Rectal smooth muscle tissue (tissue), 1 donor: ENCODE data around the gene PICK1.
A peak's percentile ranks its signal among the peaks of the same experiment; 100 is the strongest.
"Not testable (repeated sequence)": the region's sequence is repeated elsewhere in the genome, so short reads cannot be mapped to it uniquely, and the experiment has no call there.

ENCODE experiments used
- H3K27ac ChIP-seq: one replicate; pipeline ENCODE4 v1.7.0; 2013; ENCODE audit warnings: low read depth, low read length, inconsistent platforms
- H3K27me3 ChIP-seq: one replicate; pipeline ENCODE4 v1.7.0; 2013; ENCODE audit warnings: low read length; ENCODE audit not compliant: control insufficient read depth, insufficient read depth
- H3K36me3 ChIP-seq: one replicate; pipeline ENCODE4 v1.7.0; 2013; ENCODE audit warnings: low read length; ENCODE audit not compliant: control insufficient read depth, insufficient read depth
- H3K4me1 ChIP-seq: one replicate; pipeline ENCODE4 v1.7.0; 2013; ENCODE audit warnings: low read length; ENCODE audit not compliant: control insufficient read depth, insufficient read depth
- H3K4me3 ChIP-seq: one replicate; pipeline ENCODE4 v1.7.0; 2013; ENCODE audit warnings: low read length
- H3K9ac ChIP-seq: one replicate; pipeline ENCODE4 v1.7.0; 2013; ENCODE audit warnings: low read length

The PICK1 gene

GRCh38 chr22:38034278-38034882, 22.8 kb upstream of the PICK1 start:
- peaks cover 16% of the 10 kb centered on the region for H3K4me1 ChIP-seq
- no peaks in the 10 kb centered on the region for H3K36me3 ChIP-seq
- no peaks in the 10 kb centered on the region for H3K27me3 ChIP-seq
- no peak overlapping the region for H3K9ac ChIP-seq
- peak overlapping the region; percentile 67 for H3K27ac ChIP-seq
- H3K4me3 ChIP-seq = peak overlapping the region; percentile 19

- H3K9ac ChIP-seq = no peak overlapping the region
- H3K4me1 ChIP-seq = peaks cover 16% of the 10 kb centered on the region
- H3K4me3 ChIP-seq = no peak overlapping the region
- H3K27me3 ChIP-seq = no peaks in the 10 kb centered on the region
- no peaks in the 10 kb centered on the region for H3K36me3 ChIP-seq
- H3K27ac ChIP-seq = peak overlapping the region; percentile 67
These were observed 22.2 kb upstream of the PICK1 start for GRCh38 chr22:38034884-38035529.

- no peak overlapping the region for H3K9ac ChIP-seq
- H3K4me1 ChIP-seq = peaks cover 16% of the 10 kb centered on the region
- no peak overlapping the region for H3K4me3 ChIP-seq
- H3K27ac ChIP-seq = no peak overlapping the region
- H3K36me3 ChIP-seq = no peaks in the 10 kb centered on the region
- no peaks in the 10 kb centered on the region for H3K27me3 ChIP-seq
These were observed 21.7 kb upstream of the PICK1 start for GRCh38 chr22:38035530-38035885.

- Histone ChIP-seq H3K27me3 (no peaks in the 10 kb centered on the region), H3K4me1 (peaks cover 16% of the 10 kb centered on the region), H3K36me3 (no peaks in the 10 kb centered on the region), H3K27ac (peak overlapping the region; percentile 46), H3K9ac (no peak overlapping the region), H3K4me3 (no peak overlapping the region)
These were observed 20.7 kb upstream of the PICK1 start for GRCh38 chr22:38036392-38037062.

DNA sequence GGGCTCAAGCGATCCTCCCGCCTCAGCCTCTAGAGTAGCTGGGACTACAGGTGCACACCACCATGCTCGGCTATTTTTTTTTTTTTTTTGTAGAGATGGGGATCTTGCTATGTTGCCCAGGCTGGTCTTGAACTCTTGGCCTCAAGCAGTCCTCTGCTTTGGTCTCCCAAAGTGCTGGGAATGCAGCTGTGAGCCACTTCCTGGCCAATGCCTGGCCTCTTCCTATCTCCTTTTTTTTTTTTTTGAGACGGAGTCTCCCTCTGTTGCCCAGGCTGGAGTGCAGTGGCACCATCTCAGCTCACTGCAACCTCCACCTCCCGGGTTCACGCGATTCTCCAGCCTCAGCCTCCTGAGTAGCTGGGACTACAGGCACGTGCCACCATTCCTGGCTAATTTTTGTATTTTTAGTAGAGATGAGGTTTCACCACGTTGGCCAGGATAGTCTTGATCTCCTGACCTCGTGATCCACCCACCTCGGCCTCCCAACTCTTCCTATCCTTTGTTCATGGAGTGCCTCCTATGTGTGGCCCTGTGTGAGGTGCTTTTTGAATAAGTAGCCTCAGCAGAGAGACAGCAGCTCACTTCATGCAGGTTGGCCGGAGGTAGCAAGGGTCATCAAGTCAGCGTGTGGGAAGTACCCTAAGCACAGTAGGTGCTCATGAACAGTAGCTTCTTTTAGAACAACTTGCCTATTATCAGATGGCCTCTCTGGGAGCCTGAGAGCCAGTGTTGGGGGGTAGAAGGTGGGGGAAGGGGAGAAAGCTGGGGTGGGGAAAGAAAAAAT, 19.6 kb upstream of the PICK1 start:
- H3K36me3 ChIP-seq, H3K27ac ChIP-seq, H3K9ac ChIP-seq, H3K27me3 ChIP-seq, H3K4me3 ChIP-seq: not testable (repeated sequence)
- H3K4me1 ChIP-seq = peaks cover 16% of the 10 kb centered on the region

GRCh38 chr22:38038426-38038825, 18.8 kb upstream of the PICK1 start:
- H3K27me3 ChIP-seq = no peaks in the 10 kb centered on the region
- no peak overlapping the region for H3K9ac ChIP-seq
- no peak overlapping the region for H3K4me3 ChIP-seq
- H3K4me1 ChIP-seq = peaks cover 14% of the 10 kb centered on the region
- H3K36me3 ChIP-seq = no peaks in the 10 kb centered on the region
- peak overlapping the region; percentile 6 for H3K27ac ChIP-seq

- H3K9ac ChIP-seq = no peak overlapping the region
- H3K27me3 ChIP-seq = no peaks in the 10 kb centered on the region
- H3K4me1 ChIP-seq = peaks cover 9% of the 10 kb centered on the region
- no peaks in the 10 kb centered on the region for H3K36me3 ChIP-seq
- peak overlapping the region; percentile 64 for H3K27ac ChIP-seq
- H3K4me3 ChIP-seq = no peak overlapping the region
These were observed 18.1 kb upstream of the PICK1 start for GRCh38 chr22:38038890-38039812.

- no peaks in the 10 kb centered on the region for H3K36me3 ChIP-seq
- H3K27ac ChIP-seq = no peak overlapping the region
- no peak overlapping the region for H3K9ac ChIP-seq
- no peaks in the 10 kb centered on the region for H3K27me3 ChIP-seq
- H3K4me3 ChIP-seq = no peak overlapping the region
- no peaks in the 10 kb centered on the region for H3K4me1 ChIP-seq
These were observed 16.0 kb upstream of the PICK1 start for GRCh38 chr22:38040953-38041759.

DNA sequence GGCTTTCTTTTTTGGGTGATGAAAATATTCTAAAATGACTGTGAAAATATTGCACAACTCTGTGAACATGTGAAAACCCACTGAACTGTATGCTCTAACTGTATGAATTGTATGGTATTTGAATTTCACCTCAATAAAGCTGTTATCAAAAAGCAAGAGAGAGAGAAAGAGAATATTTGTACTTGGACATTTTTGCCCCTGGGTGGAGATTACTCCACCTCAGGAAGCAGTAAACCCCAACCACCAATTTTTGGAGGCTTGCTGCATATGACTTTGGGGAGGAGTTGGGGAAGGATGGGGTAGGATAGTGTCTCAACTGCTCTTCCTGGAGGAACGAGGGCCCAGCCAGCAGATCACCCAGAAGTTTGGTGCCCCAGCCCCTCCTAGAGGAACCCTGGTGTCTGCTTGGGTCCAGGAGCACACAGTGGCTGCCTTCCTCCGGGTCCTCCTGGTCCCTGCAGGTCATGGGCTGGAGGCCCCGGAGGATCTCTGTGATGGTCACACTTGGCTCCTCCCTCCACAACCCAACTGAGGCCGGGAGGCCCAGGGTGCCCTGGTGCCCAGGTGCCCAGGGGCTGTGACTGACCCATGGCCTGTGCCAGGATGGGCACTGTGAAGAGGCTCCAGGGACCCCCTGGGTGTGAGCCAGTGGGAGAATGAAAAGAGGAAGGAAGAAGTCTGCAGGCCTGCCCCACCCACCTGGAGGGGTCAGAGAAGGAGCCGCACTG, 15.3 kb upstream of the PICK1 start:
- H3K27me3 ChIP-seq = no peaks in the 10 kb centered on the region
- no peaks in the 10 kb centered on the region for H3K4me1 ChIP-seq
- H3K9ac ChIP-seq = no peak overlapping the region
- no peaks in the 10 kb centered on the region for H3K36me3 ChIP-seq
- no peak overlapping the region for H3K27ac ChIP-seq
- H3K4me3 ChIP-seq = no peak overlapping the region

GRCh38 chr22:38042488-38042790, 14.8 kb upstream of the PICK1 start:
- Histone ChIP-seq H3K36me3 (no peaks in the 10 kb centered on the region), H3K4me1 (no peaks in the 10 kb centered on the region), H3K27me3 (no peaks in the 10 kb centered on the region), H3K4me3 (no peak overlapping the region), H3K9ac (no peak overlapping the region), H3K27ac (no peak overlapping the region)
